HG03520 (cell line): ENCODE measurements around the gene CRHBP.
"Not testable (repeated sequence)": the region's sequence is repeated elsewhere in the genome, so short reads cannot be mapped to it uniquely, and the experiment has no call there.

Experiments used
- ATAC-seq: cut with Tn5 transposase; IDR thresholded peaks from one replicate; pipeline ENCODE4 v1.9.1; 2021; ENCODE audit warnings: mild to moderate bottlenecking, moderate library complexity; ENCODE audit not compliant: unreplicated experiment

CRHBP gene

DNA sequence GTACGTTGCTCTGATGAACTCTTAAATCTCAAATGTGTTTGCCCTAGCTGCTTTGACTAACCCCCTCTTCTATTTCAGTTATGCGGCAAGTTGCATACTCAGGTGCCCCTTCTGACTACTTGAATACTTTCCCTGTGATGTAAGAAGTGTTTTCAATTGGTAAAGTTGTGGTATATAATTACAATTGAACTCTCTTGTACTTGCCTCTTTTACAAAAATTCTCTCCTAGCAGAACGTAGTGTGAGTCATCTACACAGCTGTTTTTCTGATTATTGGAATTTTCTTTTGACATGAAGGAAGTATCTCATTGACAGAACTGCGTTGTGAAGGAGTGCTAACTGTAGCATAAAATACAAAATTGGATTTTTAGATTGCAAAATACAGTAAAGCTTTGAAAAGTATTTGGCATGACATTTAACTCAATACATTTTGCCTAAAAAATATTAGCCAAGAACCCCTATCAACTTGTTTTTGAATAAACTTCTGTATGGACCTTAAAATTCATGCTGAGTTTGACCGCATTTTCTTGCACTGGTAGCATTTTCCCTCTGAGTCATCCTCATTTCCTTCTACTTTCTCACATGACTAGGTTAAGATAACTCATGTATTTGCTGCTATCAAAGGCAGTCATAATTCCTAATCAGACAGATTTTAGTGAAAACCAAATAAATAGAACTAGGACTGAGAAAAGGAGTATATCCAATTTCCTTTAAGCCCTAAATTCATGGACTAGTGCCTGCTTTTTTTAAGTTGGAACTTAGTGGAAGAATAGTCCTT is 6.3 kb downstream of the CRHBP start:
- ATAC-seq = no peak

DNA sequence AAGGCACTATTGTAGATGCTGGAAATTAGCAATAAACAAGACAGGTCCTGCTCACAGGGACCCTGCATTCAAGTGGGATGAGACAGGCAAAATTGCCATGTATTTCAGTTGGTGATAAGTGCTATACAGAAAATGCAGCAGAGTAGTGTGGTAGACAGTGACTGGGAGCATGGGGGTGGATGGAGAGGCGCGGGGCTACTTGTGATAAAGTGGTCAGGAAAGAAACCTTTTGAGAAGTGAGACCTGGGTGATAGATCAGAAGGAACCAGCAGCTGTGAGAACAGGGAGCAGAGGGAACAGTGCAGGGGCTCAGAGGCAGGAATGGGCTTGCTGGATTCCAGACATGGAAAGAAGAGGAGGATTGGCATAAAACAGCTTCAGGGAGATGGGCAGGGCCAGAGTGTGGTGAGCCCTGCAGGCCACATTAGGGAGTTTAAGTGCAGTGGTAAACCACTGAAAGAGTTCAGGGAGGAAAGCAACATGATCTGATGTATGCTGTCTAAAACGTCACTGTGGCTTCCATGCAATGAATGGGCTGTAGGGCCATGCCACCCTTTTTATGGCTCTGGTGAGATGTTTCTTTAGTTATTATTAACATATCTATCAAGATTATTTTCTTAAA is 7.3 kb downstream of the CRHBP start:
- peak; percentile 72 for ATAC-seq

DNA sequence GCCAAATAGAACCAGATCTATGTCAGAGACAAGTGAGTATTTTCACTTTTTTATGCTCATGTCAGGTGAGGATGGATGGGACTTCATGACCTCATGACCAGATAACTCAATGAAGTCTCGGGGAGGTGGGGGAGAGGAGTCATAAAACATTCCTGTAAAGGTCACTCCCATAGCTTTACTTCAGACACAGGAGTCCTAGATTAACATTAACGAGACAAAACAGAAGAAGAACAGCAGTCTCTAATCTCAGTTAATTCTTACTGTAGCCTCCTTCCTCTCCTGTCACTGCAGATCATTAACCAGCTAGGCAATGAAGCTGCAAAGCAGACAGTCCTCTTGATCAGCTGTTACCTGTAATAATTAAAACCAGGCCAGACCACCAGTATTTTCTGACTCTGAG is 11.2 kb downstream of the CRHBP start:
- no peak for ATAC-seq

DNA sequence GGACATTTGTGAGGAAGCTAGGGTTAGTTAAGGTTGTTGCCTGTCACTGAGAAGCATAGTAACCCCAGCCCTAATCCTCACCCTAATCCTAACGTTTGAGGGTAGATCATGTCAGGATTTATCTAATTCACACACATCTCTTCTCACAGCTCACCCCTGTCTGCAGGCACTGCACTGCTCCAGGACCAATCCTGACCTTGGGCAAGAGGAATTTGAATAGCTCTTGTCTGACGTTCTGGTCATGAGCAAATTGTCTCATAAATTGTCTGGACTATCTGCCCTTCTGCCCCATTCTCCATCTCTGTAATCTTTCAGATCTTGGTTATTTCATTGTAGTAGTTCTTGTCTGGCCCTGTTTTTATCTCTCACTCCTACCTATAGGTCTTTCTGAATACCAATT is 18.7 kb downstream of the CRHBP start:
- ATAC-seq = no peak

DNA sequence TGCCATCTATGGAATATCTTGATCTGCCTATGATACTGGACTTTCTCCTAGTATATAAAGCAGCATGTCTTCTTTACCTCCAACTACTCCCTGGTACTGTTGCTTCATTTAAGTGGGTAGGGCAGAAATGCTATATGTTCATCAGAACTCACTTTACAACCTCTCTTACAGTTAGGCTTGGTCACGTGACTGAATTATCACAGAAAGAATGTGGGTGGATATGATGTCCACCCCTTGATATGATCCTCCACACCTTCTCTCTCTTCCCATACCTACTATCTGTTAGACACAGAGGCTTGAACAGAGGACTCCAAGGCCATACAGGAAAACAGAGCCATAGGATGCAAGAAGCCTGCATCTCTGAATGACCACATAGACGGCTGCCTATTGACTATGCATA is 19.8 kb downstream of the CRHBP start:
- ATAC-seq = no peak

DNA sequence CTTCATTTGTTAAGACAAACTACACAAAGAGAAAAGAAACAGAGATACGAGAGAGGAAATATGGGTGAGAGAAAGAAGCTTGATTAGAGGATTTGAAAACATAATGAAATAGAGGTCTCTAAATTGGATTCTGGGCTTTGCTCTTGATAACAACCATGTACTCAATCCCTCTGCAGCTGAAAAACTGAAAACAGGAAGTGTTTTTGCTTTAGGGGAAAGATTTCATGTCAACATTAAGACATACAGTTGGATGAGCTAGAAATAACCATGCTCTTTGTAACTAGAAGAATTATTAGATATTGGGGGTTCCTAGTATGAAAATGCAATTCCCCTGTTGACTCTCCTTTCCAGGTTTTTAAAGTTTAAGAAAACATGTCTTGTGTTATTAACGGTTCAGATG is 21.9 kb downstream of the CRHBP start:
- ATAC-seq = no peak

DNA sequence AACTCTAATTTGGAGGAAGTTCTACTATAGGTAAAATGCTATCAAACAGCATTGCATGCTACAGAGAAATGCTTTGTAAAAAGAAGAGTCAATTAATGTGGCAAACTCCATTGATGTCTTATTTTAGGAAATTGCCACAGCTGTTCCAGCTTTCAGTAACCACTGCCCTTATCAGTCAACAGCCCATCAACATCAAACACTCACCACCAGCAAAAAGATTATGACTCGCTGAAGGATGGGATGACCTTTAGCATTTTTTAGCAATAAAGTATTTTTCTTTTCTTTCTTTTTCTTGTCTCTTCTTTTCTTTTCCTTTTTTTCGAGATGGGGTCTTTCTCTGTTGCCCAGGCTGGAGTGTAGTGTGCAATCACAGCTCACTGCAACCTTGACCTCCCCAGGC is 26.0 kb downstream of the CRHBP start:
- ATAC-seq = no peak

DNA sequence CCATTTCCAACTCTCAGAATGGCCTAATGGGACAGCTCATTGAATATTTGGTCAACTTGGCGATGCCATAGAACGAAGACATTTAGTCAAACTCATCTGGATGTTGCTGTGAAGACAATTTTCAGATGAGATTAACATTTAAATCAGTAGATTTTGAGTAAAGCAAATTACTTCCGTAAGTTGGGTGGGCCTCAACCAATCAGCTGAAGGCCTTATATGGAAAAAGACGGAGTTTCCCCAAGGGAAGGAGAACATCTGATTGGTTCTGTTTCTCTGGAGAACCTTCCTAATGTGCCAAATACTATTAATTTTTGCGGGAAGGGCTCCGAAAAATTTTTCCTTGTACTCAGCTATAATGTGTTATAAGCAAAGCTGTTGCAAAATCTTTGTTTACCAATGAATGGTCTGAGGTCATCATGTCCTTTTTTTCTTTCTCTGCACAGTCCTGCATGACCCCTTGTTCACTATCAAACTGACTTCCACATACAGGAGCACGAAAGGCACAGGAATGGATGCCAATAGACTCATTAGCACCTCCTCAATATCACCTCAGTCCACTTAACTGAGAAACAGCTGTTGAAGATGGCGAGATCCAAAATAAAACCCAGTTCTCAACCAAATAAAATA is 27.8 kb downstream of the CRHBP start:
- ATAC-seq = no peak

DNA sequence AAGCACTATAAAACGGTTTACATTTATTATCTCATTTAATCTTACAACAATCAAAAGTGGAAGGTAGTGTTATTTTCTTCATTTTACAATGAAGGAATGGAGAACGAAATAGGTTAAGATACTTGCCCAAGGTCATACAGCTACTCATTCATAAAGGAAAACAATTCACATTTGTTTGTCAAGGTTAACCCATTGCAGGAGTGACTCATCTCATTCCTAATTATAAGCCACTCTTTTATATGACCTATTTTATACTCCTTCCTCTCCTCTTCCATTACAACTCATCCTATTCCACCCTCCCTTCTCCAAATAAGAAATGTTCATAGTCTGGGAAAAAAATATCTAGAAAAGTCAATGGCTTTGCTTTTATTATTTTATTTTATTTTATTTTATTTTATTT is 29.6 kb downstream of the CRHBP start:
- no peak for ATAC-seq

DNA sequence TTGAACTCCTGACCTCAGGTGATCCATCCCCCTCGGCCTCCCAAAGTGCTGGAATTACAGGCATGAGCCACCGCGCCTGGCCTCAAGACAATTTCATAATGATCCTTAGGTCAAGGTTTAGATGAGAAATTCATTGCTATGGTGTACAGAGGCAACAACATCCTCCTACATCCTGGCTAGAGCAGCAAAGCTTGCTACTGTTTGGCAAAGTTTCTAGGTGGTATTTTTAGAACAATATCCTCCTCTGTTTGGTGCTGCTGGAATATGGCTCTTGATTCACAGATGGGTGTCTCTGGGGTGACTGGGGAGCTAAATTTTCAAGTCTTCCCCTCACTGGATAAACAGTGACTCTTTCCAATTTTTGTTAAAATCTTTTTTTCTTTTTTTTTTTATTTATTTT is 30.6 kb downstream of the CRHBP start:
- no peak for ATAC-seq

DNA sequence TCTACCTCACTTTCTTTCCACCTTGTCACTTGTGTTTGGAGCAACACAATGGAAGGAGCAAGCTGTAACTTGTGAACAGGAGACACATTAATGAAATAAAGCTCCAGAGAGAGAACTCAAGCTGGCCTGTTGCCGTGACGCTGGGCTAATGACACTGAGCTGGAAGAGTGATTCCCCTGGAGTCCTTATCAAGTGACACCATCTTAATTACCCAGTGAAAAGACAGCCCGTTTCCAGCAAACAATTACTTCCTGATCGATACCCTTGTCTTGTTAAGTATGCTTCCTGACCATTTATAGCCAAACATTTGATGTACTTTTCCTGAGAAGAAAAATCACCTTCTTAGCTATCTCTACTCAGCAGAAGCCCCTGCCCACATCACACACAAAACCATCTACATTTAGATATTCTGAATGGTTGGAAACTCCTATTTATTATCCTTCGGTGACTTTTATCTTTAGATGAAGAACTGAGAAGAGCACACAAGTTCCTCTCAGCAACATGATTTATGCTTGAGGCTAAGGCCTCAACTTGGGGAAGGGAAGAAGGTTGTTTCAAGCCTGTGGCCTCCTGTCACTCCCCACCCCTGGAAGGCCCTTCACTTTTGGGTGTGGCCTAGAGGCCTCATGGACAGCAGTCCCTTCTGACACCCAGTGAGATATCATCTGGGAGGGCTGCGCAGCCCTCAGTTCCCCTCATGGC is 34.1 kb downstream of the CRHBP start:
- no peak for ATAC-seq

DNA sequence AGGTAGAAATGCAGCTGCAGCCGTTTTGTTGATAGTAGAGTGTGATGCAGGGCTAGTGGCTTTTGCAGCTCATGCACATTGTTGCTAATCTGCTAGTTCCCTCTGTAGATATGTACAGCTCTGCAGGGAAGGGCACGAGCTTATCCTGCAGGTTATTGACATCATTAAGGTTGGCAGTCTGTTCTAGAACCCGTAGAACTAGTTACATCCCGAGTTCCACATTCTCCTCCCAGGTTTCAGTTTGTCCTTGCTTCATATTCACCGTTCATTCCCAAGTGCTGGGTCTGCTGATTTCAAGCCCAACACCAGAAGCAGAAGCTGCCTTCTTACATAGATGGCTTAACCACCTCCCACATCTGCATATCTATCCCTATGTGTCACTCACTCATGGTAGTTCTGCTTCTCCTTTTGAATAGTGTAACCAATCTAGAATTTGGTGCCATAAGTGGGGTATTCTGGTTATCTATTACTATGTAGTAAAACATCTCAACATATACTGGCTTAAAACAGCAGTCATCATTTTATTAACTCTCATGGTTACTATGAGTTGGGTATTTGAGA is 38.1 kb downstream of the CRHBP start:
- no peak for ATAC-seq

DNA sequence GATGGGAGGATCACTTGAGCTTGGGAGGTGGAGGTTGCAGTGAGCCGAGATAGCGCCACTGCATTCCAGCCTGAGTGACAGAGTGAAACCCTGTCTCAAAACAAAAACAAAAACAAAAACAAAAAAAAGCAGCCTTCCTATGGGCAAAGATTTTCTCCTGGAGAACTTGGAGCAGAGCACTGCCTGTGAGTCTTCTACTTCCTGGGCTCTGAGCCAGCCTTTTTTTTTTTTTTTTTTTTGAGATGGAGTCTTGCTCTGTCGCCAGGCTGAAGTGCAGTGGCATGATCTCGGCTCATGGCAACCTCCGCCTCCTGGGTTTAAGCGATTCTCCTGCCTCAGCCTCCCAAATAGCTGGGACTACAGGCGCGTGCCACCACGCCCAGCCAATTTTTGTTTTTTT is 40.6 kb downstream of the CRHBP start:
- ATAC-seq = not testable (repeated sequence)

DNA sequence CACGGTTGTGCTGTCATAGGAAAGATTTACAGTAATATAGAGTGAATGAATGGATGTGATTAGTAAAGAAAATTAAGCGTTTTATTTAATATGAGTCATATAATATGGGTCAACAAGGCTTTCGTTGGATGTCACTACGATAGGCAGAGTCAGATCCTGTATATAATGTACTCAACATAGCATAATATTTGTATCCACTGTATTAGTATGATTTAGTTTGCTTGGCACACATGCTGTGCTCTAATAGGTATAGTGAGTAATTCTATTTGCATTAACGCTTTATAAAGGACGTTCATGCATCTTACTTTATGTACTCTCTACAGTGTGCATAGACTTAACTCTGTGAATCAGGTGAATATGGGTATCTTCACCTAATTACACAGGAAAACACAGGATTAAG is 41.5 kb downstream of the CRHBP start:
- no peak for ATAC-seq

DNA sequence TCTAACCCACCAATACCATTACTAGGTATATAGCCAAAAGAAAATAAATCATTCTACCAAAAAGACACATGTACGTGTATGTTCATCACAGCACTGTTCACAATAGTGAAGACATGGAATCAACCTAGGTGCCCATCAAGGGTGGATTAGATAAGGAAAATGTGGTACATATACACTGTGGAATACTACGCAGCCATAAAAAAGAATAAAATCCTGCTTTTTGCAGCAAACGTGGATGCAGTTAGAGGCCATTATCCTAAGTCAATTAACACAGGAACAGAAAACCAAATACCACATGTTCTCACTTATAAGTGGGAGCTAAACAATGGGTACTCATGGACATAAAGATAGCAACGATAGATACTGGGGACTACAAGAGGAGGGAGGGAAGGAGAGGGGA is 45.4 kb downstream of the CRHBP start:
- not testable (repeated sequence) for ATAC-seq

DNA sequence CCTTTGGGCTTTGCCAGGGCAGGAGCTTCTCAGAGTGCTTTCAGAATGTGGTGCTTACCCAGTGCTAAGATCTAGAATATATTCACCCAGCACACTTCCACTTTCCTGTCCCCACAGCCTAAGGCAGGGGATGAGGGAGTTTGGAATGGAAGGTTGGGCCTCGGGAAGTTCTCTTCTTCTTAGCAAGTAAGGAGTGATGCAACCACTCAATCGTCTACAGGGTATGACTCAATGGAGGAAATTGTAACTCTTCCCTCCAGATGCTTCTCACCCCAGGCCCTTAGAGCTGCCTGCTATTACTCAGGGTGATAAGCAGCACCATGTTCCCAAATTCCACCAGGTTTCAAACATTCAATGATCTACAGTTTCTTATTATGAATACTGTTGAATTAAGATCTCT is 46.6 kb downstream of the CRHBP start:
- no peak for ATAC-seq

DNA sequence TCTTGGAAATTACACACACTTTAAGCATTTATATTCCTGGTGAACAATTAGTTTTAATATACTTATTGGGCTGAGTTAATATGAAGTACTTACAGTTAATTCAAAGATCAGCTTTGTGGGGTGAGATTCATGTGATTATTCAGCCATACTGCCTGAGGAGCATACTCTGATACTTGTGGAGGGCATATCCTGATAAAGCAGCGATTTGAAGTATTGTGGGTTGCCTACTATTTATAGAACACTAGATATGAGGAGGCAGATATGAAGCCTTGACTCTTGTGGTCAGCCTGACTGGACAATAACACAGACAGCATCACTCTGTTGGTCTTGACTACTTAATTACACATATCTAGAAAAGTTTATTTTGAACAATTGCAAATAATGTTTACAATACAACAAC is 50.4 kb downstream of the CRHBP start:
- no peak for ATAC-seq

DNA sequence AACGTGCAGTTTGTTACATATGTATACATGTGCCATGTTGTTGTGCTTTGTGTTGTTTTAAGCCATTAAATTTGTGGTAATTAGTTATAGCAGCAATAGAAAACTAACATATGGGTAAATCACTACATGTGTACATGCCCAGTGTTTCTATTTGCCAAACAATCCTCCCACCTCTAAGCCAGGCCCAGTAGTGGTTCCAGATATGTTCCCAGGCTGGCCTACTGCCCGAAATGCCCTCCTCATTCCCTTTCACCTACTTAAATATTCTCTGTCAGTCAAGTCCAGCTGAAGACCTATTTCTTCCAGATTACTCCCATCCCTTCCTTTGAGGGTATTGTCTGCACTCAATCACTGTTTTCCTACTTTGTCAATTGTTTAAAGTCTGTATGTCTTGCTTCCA is 53.3 kb downstream of the CRHBP start:
- no peak for ATAC-seq

DNA sequence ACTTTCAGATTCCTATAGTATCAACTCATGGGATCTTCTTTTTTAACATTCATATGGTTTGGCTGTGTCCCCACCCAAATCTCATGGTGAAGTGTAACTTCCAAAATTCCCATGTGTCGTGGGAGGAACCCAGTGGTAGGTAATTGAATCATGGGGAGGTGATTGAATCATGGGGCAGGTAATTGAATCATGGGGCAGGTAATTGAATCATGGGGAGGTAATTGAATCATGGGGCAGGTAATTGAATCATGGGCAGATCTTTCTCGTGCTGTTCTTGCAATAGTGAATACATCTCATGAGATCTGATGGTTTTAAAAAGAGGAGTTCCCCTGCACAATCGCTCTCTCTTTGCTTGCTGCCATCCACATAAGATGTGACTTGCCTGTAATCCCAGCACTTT is 55.6 kb downstream of the CRHBP start:
- no peak for ATAC-seq

DNA sequence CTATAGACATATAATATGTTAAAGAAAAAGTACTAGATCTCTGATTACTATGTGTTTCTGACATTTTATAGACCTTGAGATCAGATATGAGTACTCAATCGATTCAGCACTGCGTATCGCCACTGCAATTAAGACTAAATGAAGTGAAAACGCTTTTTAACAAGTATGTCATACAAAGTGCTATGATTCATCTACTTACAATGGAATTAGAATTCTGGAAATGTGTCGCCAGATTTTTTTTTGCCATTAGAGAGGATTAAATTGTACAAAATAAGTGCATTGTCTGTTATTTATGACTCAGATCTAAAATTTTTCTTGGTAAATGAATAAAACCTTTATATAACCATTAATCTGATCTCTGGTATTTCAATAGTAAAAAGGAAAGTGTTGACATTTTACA is 57.4 kb downstream of the CRHBP start:
- no peak for ATAC-seq

DNA sequence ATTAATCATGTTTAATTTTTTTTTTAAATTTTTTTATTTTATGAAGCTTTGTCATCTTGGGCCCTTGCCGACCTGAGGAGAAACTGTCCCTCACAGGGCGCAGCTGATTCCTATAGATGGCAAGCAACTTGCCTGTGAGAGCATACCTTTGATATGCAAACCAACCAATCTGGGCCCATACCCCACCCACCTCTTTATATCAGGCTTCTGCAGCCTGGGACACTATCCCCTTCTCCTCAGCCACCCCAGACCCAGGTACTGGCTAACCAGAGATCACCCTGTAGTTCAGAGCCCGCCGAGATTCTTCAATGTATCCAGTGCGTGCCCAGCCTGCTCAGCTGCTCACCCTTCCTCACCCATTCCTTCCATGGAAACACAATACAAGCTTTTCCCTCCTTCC is 58.7 kb downstream of the CRHBP start:
- no peak for ATAC-seq
